Measurements from ENCODE around the gene BRMS1L.

BRMS1L gene

GRCh38 chr14:35898217-35898775 is 72.2 kb downstream of the BRMS1L start:
- no peak for DNase-seq (ENCODE audit: low spot score)
- CTCF ChIA-PET, result no interaction called here
- no peak overlapping the region for H3K27ac ChIP-seq
- POLR2A ChIA-PET (ENCODE audit: low non-redundant PET), result no interaction called here
- no peak for TF ChIP-seq CTCF (conservative IDR thresholded peaks at IDR 0.05; ENCODE audit: low read depth)

- no peak overlapping the region for H3K27ac ChIP-seq
- ChIA-PET CTCF (no interaction called here), POLR2A (ENCODE audit: low non-redundant PET) (no interaction called here)
- no peak for TF ChIP-seq CTCF (conservative IDR thresholded peaks at IDR 0.05; ENCODE audit: low read depth)
- no peak for DNase-seq (ENCODE audit: low spot score)
These were observed 74.6 kb downstream of the BRMS1L start for GRCh38 chr14:35900741-35901140.

GRCh38 chr14:35909665-35910064 is 83.5 kb downstream of the BRMS1L start:
- TF ChIP-seq CTCF (conservative IDR thresholded peaks at IDR 0.05; ENCODE audit: low read depth), result no peak
- CTCF ChIA-PET, result interaction anchor here (0.6 kb wide), 1 partner anchor 18 kb away, joined by 3 read pairs; no protein-coding TSS in a partner anchor
- POLR2A ChIA-PET (ENCODE audit: low non-redundant PET), result no interaction called here
- no peak for DNase-seq (ENCODE audit: low spot score)
- no peak overlapping the region for H3K27ac ChIP-seq

GRCh38 chr14:35910191-35910590 is 84.1 kb downstream of the BRMS1L start:
- H3K27ac ChIP-seq, result no peak overlapping the region
- DNase-seq (ENCODE audit: low spot score), result no peak
- POLR2A ChIA-PET (ENCODE audit: low non-redundant PET), result no interaction called here
- no peak for TF ChIP-seq CTCF (conservative IDR thresholded peaks at IDR 0.05; ENCODE audit: low read depth)
- CTCF ChIA-PET, result interaction anchor here (0.6 kb wide), 1 partner anchor 18 kb away, joined by 3 read pairs; no protein-coding TSS in a partner anchor

GRCh38 chr14:35911097-35911496 is 85.0 kb downstream of the BRMS1L start:
- ChIA-PET CTCF (interaction anchor here (1.0 kb wide), 1 partner anchor 29 kb away, joined by 3 read pairs; no protein-coding TSS in a partner anchor), POLR2A (ENCODE audit: low non-redundant PET) (no interaction called here)
- no peak for TF ChIP-seq CTCF (conservative IDR thresholded peaks at IDR 0.05; ENCODE audit: low read depth)

GRCh38 chr14:35915185-35915584 is 89.0 kb downstream of the BRMS1L start:
- CTCF ChIA-PET, result interaction anchor here (0.6 to 0.7 kb wide), 2 partner anchors 301 to 843 kb away, joined by 3 to 4 read pairs; no protein-coding TSS in a partner anchor
- POLR2A ChIA-PET (ENCODE audit: low non-redundant PET), result no interaction called here
- TF ChIP-seq CTCF (conservative IDR thresholded peaks at IDR 0.05; ENCODE audit: low read depth), result no peak
- DNase-seq (ENCODE audit: low spot score), result no peak
- H3K27ac ChIP-seq, result no peak overlapping the region

More at GRCh38 chr14:35911097-35911496, 85.0 kb downstream of the BRMS1L start:
- H3K27ac ChIP-seq, result no peak overlapping the region
- no peak for DNase-seq (ENCODE audit: low spot score)
